ENCODE data around the gene ERC2. TPM values are rescaled to one million over a fixed set of nuclear protein-coding genes. Genes with fewer than 3 reads are reported as not detected.

Gene ERC2
- total and polyA plus RNA-seq, 12 donors: 0.22 to 4.2 (median 1.7) TPM

DNA sequence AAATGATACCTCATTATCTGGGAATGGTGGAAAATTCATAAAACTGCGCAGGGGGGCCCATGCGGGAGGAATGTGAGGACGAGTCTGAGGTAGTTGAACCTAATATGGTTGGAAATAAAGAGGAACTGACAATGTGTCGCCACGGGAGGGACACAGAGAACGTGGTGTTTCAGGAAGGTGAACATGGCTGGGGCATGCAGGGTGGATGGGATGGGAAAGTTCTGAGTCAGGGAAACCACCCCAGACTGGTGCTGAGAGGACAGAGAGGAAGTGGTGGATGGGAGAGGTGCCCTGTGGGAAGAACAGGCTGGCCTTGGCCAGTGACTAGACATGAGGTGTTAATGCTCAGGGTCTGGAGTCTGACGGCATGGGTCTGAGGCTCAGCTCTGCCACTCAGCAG is 844.0 kb downstream of the ERC2 start:
- Histone ChIP-seq H3K27me3 (peaks cover 0 to 19% (median 0%) of the 10 kb centered on the region in 7 donors), H3K4me3 (no peak overlapping the region), H3K36me3 (no peaks in the 10 kb centered on the region), H3K9me3 (no peaks in the 10 kb centered on the region), H3K27ac (no peak overlapping the region), H3K4me1 (peaks cover 0 to 25% (median 0%) of the 10 kb centered on the region in 9 donors)
- ATAC-seq (peak in 2 of 8 donors; percentile 50 to 62), DNase-seq (no peak)
- intact Hi-C loops (cut with DNase I): no loop called here
- 80 to 89% methylated on average over 7 of the region's 7 CpGs for WGBS, 2 donors
- TF ChIP-seq CTCF (IDR thresholded peaks at IDR 0.05): no peak

GRCh38 chr3:55623786-55624185 is 844.5 kb downstream of the ERC2 start:
- no peak overlapping the region for H3K4me3 ChIP-seq
- ATAC-seq (no peak), DNase-seq (no peak)
- WGBS, 2 donors: 74 to 88% methylated on average over 2 of the region's 2 CpGs
- H3K4me1 ChIP-seq: peaks cover 0 to 25% (median 0%) of the 10 kb centered on the region in 9 donors
- no peaks in the 10 kb centered on the region for H3K36me3 ChIP-seq
- no peak for TF ChIP-seq CTCF (IDR thresholded peaks at IDR 0.05)
- no peak overlapping the region for H3K27ac ChIP-seq
- H3K9me3 ChIP-seq: no peaks in the 10 kb centered on the region
- H3K27me3 ChIP-seq: peaks cover 0 to 19% (median 0%) of the 10 kb centered on the region in 7 donors
- intact Hi-C loops (cut with DNase I): no loop called here

DNA sequence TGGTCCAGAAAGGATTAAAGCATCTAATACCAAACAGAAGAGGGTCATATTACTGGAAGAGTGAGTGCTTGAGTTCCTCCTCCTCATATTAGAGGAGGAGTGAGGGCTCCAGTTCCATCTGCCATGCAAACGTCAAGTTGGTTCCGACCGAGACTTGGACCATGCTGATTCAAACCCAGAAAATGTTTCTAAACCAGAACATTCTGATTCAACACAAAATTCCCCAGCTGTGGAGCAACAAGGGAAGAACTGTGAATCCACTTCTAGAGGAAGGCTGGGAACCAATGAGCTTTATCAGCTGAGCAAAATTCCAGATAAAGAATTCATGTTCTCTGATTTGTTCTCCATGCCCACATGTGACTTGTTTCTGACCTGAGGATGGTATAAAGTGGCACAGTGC is 845.5 kb downstream of the ERC2 start:
- Histone ChIP-seq H3K27ac (no peak overlapping the region), H3K4me1 (peaks cover 0 to 25% (median 0%) of the 10 kb centered on the region in 9 donors), H3K36me3 (no peaks in the 10 kb centered on the region), H3K9me3 (no peaks in the 10 kb centered on the region), H3K4me3 (no peak overlapping the region), H3K27me3 (peaks cover 0 to 19% (median 0%) of the 10 kb centered on the region in 7 donors)
- intact Hi-C loops (cut with DNase I): no loop called here
- ATAC-seq: no peak
- WGBS, 2 donors: 84 to 86% methylated on average over 3 of the region's 3 CpGs
- no peak for DNase-seq
- TF ChIP-seq CTCF (IDR thresholded peaks at IDR 0.05): no peak

- peaks cover 0 to 19% (median 0%) of the 10 kb centered on the region in 7 donors for H3K27me3 ChIP-seq
- H3K9me3 ChIP-seq: no peaks in the 10 kb centered on the region
- intact Hi-C loops (cut with DNase I): no loop called here
- no peak for ATAC-seq
- no peak for DNase-seq
- no peak for TF ChIP-seq CTCF (IDR thresholded peaks at IDR 0.05)
- H3K4me1 ChIP-seq: peaks cover 0 to 25% (median 0%) of the 10 kb centered on the region in 9 donors
- no peak overlapping the region for H3K4me3 ChIP-seq
- WGBS, 2 donors: 97 to 99% methylated on average over 3 of the region's 3 CpGs
- no peak overlapping the region for H3K27ac ChIP-seq
- H3K36me3 ChIP-seq: no peaks in the 10 kb centered on the region
These were observed 846.2 kb downstream of the ERC2 start for GRCh38 chr3:55622116-55622515.

Data from heart right ventricle (tissue), 16 donors.